ENCODE results near the gene CCDC18.
A peak's percentile ranks its signal among the peaks of the same experiment; 100 is the strongest.
"Not testable (repeated sequence)": the region's sequence is repeated elsewhere in the genome, so short reads cannot be mapped to it uniquely, and the experiment has no call there.

Gene CCDC18

GRCh38 chr1:93239863-93240262 is 59.3 kb downstream of the CCDC18 start:
- DNase-seq, result no peak

GRCh38 chr1:93243233-93243632 is 62.7 kb downstream of the CCDC18 start:
- DNase-seq, result not testable (repeated sequence)

GRCh38 chr1:93244298-93245069 is 64.0 kb downstream of the CCDC18 start:
- no peak for DNase-seq

GRCh38 chr1:93251966-93252365 is 71.4 kb downstream of the CCDC18 start:
- no peak for DNase-seq

- DNase-seq, result no peak
These were observed 72.1 kb downstream of the CCDC18 start for GRCh38 chr1:93252598-93252997.

GRCh38 chr1:93253516-93253915 is 73.0 kb downstream of the CCDC18 start:
- DNase-seq, result no peak

- DNase-seq, result peak; percentile 31
These were observed 74.9 kb downstream of the CCDC18 start for GRCh38 chr1:93255222-93256079.

- DNase-seq, result no peak
These were observed 75.9 kb downstream of the CCDC18 start for GRCh38 chr1:93256433-93256832.

- no peak for DNase-seq
These were observed 77.4 kb downstream of the CCDC18 start for GRCh38 chr1:93257889-93258288.

- not testable (repeated sequence) for DNase-seq
These were observed 80.2 kb downstream of the CCDC18 start for GRCh38 chr1:93260726-93261125.

- no peak for DNase-seq
These were observed 82.1 kb downstream of the CCDC18 start for GRCh38 chr1:93262645-93263044.

- not testable (repeated sequence) for DNase-seq
These were observed 88.4 kb downstream of the CCDC18 start for GRCh38 chr1:93268888-93269287.

- not testable (repeated sequence) for DNase-seq
These were observed 94.7 kb downstream of the CCDC18 start for GRCh38 chr1:93275262-93275633.

GRCh38 chr1:93275634-93276295 is 95.2 kb downstream of the CCDC18 start:
- DNase-seq, result no peak

GRCh38 chr1:93277530-93277929 is 97.0 kb downstream of the CCDC18 start:
- DNase-seq, result not testable (repeated sequence)

- DNase-seq, result no peak
These were observed 103.0 kb downstream of the CCDC18 start for GRCh38 chr1:93283496-93283895.

GRCh38 chr1:93288558-93288957 is 108.0 kb downstream of the CCDC18 start:
- no peak for DNase-seq

- no peak for DNase-seq
These were observed 116.1 kb downstream of the CCDC18 start for GRCh38 chr1:93296555-93297154.

- no peak for DNase-seq
These were observed 120.6 kb downstream of the CCDC18 start for GRCh38 chr1:93301131-93301530.

- DNase-seq, result no peak
These were observed 121.6 kb downstream of the CCDC18 start for GRCh38 chr1:93302078-93302477.

- no peak for DNase-seq
These were observed 124.2 kb downstream of the CCDC18 start for GRCh38 chr1:93304716-93305138.

GRCh38 chr1:93306920-93307319 is 126.4 kb downstream of the CCDC18 start:
- no peak for DNase-seq

GRCh38 chr1:93313026-93313425 is 132.5 kb downstream of the CCDC18 start:
- DNase-seq, result no peak
